ENCODE results near the gene UCHL3.

UCHL3 gene

DNA sequence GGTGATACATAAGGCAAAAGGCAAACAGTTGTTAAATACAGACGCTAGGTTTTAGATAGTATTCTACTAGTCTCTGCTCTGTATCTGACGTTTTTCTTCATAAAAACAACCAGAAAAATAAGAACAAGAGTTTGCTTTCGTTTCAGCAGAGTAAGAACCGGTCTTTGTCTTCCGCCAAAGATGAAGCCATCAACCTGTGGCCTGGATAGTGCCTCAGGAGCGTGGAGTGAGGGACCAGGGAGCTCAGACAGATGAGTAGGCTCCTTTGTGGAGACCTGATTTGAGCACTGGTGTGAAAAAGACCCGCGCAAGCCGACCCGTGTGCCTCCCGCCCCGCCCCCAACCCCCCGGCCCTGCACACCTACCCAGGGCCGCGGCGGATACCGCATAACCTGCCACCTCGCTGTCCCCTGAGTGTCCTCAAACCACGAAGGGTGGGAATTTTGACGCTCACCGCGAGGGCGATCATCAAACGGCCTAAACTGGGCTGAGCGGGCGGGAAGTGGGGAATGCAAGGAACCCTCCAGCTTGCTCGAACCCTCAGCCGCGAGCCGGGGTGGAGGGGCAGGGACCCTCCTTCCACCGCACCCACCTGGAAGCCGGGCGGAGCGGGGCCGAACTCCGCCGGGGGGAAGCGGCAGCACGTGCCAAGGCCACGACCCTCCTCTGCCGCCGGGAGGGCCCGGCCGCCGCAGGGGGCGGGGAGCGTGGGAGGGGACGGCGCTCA is 85.7 kb downstream of the UCHL3 start:
- no peak for DNase-seq

DNA sequence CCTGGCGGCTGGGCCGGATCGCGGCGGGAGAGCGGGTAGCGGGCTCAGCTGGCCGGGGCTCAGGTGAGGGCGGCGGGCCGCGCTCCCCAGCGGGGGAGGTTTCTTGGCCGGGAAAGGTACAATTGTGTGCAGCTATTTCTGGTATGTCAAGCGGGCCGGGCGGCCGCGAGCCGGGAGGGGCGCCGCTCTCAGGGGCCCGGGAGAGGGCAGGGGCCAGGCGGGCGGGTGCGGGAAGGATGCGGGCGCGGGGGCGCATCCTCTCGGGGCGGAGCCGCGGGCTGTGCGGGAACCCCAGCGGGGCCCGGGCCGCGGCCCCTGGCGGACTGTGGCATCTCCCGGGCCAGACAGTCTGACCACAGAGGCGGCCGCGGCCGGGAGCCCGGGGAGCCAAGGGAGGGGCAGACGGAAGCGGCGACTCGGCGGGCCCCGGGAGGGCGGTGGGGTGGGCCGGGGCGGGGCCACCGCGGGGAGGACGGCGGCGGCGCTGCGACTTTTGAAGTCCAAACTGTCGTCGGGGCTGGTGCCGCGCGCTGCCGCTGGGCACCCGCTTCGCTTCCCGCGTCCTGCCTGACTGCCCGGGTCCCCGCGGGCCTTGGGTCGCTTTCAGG is 86.3 kb downstream of the UCHL3 start, which contains the start of gene LMO7:
Gene LMO7 (plus strand): TSS at position 503 of the 608 bp plus-strand sequence. CDS start 328 bp downstream, outside the sequence.
- no peak for DNase-seq

- DNase-seq, result no peak
Measured at GRCh38 chr13:75636436-75637180, 87.0 kb downstream of the UCHL3 start.

DNA sequence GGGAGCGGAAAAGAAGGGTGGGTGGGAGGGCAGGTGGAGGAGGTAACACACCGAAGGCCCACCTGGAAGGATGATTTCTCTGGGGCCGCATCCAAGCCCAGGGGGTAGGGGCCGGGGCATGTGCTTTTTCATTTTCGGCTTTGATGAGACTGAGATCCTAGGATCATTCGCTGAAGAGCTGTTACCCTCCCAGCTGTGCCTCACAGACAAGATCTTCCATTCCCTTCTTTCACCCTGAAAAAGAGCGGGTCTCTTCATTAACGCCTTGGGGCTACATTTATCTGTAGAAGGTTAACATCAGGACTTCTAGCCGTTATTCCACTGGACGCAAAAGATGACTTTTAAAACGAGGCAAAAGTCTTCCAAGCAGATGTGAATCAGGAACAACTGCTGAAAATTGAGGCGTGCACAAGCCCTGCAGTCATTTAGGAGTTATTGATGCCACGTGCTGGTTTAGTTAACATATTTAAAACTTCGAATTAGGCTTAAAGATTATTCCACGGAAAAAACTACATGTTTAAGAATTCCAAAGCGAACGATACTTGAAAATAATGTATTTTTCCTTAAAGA is 87.7 kb downstream of the UCHL3 start:
- no peak for DNase-seq

DNA sequence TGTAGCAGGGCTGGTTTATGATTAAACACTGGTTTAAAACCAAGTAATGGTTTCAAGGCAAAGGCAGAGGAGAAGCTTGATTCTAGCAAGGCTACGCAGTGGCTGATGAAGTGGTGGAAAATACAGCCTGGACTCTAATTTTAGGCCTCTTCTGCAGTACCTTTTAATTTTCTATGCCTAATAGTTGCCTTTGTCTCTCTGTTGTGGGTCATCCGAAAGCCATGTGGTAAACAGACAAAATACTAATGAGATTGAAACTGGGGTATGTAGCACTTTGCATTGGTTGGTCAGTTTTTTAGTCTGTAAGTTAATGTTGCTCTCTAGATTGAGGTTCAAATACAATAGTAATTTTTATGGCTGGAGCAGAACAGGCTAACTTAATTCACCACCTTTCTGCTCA is 89.9 kb downstream of the UCHL3 start:
- DNase-seq, result no peak

GRCh38 chr13:75641026-75641425 is 91.4 kb downstream of the UCHL3 start:
- DNase-seq, result no peak

- DNase-seq, result no peak
Measured at GRCh38 chr13:75643182-75643581, 93.6 kb downstream of the UCHL3 start.

- no peak for DNase-seq
Measured at GRCh38 chr13:75643693-75644092, 94.1 kb downstream of the UCHL3 start.

DNA sequence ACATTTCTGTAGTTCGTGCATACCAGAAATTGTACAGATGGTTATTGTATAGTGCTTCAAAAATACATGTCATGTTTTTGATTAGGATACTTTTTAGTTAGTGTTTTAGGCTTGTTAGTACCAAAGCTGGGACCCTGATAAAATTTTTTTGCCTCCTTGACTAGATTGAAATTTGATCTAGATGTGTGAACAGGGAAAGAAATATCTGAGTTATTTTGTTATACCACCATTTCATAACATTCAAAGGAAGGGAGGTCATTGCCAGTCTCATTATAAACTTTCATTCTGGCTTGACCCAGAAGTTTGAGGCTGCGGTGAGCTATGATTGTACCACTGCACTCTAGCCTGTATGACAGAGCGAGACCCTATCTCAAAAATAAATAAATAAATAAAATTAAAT is 95.5 kb downstream of the UCHL3 start:
- DNase-seq, result no peak

GRCh38 chr13:75647126-75647784 is 97.7 kb downstream of the UCHL3 start:
- DNase-seq, result no peak

DNA sequence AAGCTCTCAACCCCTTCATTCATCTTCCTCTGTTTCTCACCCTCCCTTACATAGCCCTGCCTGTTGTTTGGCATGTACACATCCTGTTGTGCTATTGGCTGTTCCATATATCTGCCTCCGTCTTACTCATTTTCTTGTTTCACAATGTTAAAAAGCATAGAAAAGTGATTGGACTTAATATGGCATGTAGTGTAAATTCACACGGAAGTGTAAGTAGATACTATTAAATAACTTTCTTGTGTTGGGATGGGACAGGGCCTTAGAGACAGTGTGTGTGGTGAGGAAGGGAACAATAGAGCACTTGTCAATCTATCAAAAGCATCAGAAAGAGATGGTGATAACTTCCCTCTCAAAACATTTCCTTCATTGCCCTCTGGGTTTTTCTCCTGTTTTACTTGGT is 98.9 kb downstream of the UCHL3 start:
- DNase-seq, result no peak

DNA sequence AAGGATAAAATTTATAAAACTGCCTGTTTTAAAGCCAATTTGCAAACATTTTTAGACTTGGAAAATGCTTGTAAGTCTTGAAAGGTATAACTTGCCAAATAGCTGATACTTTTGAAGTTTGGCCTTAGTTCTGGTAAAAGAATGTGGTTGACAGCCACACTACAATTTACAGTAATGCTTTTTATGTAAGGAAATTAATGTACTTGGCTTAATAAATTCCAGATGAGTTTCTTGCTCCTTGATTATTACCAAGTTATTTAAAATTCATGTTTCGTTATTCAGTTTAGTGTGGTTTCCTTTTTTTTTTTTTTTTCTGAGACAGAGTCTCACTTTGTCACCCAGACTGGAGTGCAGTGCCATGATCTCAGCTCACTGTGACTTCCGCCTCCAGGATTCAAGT is 101.4 kb downstream of the UCHL3 start:
- DNase-seq, result no peak

- no peak for DNase-seq
Measured at GRCh38 chr13:75652726-75653125, 103.1 kb downstream of the UCHL3 start.
